ENCODE results near the gene COL4A1.

DNA sequence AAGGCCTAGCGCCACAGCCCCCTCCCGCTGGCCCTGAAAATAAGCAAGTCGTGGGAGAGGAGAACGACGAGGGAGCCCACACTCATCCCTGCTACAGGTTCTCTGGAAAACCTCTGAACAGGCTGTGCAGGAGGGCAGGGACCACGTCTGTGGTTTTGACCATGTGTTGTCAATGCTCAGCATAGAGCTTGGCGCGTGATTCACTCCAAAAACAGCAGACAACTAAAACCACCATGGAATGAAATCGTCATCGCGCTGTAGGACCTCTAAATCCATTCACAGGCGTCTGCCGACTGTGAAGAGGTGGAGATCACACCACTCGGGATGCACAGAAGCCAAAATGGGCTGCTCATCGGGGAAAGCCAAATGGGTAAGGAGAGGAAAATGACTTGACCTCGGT, 121.3 kb downstream of the COL4A1 start:
- TF ChIP-seq YY1 (IDR thresholded peaks at IDR 0.05; ENCODE audit: low read depth): no peak
- TF ChIP-seq EP300 (IDR thresholded peaks at IDR 0.05; ENCODE audit: borderline replicate concordance): no peak
- no peak for TF ChIP-seq REST (IDR thresholded peaks at IDR 0.05; ENCODE audit: low read depth)
- no peak for TF ChIP-seq TCF12 (IDR thresholded peaks at IDR 0.05; ENCODE audit: low read depth)
- no peak for TF ChIP-seq TAF1 (IDR thresholded peaks at IDR 0.05; ENCODE audit: low read depth)
- no peak for TF ChIP-seq ZBTB7A (IDR thresholded peaks at IDR 0.05; ENCODE audit: low read depth)
- no peak for TF ChIP-seq MAX (IDR thresholded peaks at IDR 0.05)
- no peak for TF ChIP-seq USF1 (IDR thresholded peaks at IDR 0.05)
- no peak for TF ChIP-seq RAD21 (IDR thresholded peaks at IDR 0.05; ENCODE audit: low read depth)
- TF ChIP-seq FOXM1 (IDR thresholded peaks at IDR 0.05; ENCODE audit: borderline replicate concordance, low read depth): no peak
- no peak for TF ChIP-seq TEAD4 (IDR thresholded peaks at IDR 0.05)
- TF ChIP-seq CEBPB (IDR thresholded peaks at IDR 0.05): no peak
- TF ChIP-seq CREB1 (IDR thresholded peaks at IDR 0.05; ENCODE audit: low read depth): no peak
- TF ChIP-seq NFIC (IDR thresholded peaks at IDR 0.05): no peak

Measured in Ishikawa (cell line).